Activated CD4-positive, alpha-beta T cell treated with anti-CD3 and anti-CD28 coated beads, Interleukin-2, amount 50 U/mL, for 16 hours (primary cell): Measurements from ENCODE around the gene ANKMY1.

Experiments
- DNase-seq: peaks from one replicate; pipeline ENCODE4 v3.0.0-alpha.2; 2020

ANKMY1 gene

DNA sequence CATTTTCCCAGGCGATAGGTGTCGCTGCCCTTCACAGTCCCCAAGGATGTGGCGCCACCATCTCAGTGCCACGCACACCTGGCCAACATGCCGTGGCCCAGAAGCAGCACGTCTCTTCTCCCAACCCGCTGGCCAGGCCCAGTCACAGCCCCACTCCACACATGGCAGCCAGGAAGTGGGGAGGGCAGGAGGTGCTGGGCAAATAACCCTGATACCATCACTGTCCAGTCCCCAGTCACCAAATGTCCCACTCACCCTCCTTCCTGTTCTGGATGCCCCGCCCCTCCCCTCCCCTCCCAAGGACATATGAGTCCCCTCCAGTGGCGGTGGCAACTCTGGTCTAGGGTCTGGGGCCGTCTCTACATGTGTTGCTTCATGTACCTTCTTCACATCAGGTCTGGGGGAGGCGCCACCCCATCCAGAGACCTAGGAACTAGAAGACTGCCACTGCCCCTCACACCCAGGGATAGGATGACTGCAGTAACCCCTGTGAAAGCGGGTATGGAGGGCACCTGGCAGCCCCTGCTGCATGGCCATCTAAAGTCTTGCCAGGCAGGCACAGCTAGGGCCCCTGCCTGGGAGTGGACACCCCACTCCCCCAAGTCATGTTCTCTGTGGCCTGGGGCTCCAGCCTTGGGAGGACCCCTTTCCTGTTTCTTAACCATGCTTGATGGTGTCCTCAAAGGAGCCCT lies 21.4 kb upstream of the ANKMY1 start:
- DNase-seq = no peak

DNA sequence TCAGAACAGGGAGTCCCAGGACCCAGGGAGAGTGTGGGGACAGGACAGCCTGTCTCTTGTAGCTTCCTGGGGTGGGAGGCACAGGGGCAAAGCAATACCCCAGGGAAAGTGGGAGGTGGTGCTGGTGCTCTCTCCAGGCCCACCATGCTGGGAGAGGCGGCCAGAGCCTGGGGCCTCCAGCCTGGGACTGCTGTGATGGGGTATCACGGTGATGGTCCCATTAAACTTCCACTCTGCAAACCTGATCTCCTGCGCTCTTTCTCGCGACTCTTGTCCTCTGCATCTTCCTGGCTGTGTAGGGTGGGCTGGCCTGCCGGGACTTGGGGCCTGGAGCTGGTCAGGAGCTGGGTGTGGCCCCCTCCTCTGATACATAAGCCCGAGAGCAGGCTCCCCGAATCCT lies 20.7 kb upstream of the ANKMY1 start:
- DNase-seq = no peak

DNA sequence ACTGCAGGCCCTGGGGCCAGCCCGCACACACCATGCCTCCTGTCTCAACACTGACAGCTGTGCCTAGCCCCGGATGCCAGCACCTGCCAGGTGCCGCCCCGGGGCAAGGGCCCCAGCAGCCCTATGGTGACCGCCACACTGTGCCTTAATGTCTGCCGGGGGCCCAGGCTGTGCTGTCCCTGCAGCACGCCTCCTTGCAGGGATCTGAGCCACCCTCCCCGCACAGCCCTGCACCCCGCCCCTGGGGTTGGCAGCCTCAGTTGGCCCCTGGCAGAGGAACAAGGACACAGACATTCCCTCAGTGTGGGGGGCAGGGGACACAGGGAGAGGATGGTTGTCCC lies 20.3 kb upstream of the ANKMY1 start:
- no peak for DNase-seq

DNA sequence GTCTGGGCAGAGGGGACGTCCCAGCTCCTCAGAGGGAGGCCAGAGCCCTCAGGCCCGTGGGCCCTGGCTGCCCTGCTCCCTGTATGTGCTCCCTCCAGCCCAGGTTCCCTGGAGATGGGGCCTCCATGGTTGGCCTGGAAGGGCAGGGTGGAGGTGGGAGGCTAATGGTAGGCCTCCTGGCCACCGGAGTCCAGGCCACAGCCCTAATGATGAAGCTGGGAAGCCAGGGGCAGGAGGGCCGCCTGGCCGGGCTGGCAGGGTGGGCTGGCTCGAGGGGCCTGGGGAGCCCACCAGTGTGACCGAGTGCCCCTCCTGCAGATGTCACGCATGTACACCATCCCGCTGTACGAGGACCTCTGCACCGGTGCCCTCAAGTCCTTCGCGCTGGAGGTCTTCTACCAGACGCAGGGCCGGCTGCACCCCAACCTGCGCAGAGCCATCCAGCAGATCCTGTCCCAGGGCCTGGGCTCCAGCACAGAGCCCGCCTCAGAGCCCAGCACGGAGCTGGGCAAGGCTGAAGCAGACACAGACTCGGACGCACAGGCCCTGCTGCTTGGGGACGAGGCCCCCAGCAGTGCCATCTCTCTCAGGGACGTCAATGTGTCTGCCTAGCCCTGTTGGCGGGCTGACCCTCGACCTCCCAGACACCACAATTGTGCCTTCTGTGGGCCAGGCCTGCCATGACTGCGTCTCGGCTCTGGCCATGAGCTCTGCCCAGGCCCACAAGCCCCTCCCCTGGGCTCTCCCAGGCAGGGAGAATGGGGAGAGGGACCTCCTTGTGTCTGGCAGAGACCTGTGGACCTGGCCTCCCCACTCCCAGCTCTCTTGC lies 19.7 kb upstream of the ANKMY1 start:
- no peak for DNase-seq

DNA sequence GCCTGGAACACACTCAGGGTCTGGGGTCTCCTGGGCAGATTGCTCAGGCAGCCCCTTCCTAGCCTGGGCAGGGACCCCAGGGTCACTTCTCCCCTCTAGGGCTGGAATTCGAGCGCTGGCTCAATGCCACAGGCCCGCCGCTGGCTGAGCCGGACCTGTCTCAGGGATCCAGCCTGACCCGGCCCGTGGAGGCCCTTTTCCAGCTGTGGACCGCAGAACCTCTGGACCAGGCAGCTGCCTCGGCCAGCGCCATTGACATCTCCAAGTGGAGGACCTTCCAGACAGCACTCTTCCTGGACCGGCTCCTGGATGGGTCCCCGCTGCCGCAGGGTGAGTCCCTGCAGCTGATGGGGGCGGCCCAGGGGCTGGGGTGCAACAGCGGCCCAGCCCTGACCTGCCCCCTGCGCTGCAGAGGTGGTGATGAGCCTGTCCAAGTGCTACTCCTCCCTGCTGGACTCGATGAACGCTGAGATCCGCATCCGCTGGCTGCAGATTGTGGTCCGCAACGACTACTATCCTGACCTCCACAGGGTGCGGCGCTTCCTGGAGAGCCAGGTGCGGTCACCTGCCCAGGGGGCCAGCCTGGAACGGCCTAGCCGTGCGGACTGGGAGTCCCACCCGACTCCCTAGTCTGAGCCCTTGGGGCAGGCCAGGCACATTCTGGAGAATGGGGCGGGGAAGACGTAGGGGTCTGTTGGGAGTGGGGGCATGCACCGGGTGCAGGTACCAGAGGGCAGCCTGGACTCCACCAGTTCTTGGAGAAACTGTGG lies 18.8 kb upstream of the ANKMY1 start:
- no peak for DNase-seq

DNA sequence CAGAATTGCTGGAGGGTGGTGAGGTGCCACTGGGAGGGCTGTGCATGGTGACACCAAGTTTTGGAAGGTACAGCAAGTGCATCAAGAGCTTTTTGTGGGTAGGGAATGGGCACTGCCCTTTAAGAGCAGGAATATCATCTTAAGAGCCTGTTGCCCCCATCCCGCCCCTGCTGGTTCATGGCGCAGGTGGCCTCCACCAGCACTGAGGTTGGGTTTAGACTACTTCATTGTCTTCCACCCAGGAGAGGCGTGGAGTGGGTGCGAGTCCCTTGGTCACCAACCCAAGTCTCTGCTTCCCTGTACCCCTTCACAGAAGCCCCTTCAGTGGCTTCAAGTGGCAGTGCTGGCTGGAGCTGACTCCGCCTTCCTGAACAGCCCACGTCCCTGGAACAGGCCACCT lies 18.2 kb upstream of the ANKMY1 start:
- DNase-seq = no peak

DNA sequence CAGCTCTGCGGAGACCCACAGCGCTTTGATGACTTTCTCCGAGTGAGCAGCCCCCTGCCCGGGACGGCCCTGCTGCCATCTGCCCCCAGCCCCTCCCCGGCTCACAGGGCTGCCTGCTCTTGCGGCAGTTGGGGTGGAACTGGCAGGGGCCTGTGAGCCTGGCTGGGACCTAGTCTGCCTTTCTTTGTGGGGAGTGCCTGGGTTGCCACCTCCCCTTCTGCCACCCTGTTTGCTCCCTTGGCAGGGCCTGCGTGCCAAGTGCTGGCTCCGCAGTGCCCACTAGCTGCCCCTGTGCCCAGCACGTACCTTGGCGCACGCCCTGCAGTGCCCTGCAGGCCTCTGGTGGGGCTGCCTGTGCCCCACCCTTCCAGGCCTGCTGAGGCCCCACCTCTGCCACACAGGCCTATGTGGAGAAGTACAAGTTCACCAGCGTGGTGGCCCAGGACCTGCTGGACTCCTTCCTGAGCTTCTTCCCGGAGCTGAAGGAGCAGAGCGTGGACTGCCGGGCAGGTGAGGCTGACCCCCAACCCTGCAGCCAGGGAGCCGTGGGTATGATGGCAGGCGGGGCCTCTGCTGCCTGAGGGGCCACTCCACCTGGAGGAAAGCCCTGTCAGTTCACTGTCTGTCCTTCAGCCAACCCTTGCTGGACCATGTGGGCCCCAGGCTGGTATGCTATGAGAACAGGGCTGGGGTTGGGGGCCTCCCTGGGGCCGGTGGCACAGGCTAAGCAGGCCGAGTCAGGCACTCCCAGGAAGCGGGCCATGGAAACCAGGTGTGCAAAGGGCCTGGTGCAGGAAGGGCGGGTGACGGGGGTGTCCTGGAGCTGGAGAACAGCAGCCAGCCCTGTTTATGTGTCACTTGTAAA lies 17.5 kb upstream of the ANKMY1 start:
- DNase-seq = no peak

DNA sequence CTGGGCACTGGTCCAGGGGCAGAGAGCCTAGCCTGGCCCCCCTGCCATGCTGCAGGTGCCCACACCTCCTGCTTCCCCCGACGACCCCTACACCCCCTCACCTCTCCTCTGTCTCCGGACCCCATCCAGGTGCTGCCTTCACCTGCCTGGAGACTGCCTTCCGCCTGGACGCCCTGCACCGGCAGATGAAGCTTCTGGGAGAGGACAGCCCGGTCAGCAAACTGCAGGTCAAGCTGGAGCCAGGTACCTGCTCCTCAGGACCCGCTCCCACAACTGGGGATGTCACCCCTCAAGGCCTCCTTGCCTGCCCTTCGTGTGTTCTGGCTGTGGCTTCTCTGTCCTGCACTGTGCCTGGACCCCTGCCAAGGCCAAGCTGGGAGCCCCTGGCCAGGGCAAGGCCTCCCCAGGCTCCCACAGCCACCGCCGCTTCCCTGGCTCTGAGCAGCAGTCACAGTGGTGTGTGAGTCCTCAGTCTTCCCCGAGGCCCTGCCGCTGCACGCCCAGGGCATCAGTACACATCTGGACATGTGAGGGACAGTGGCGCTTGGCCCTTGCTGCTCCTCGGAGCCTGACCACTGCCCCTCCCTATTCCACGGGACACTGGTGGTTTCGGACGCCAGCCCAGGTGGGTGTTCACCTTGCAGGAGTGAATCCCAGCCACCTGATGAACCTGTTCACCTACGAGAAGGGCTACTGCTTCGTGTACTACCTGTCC lies 16.8 kb upstream of the ANKMY1 start:
- no peak for DNase-seq

DNA sequence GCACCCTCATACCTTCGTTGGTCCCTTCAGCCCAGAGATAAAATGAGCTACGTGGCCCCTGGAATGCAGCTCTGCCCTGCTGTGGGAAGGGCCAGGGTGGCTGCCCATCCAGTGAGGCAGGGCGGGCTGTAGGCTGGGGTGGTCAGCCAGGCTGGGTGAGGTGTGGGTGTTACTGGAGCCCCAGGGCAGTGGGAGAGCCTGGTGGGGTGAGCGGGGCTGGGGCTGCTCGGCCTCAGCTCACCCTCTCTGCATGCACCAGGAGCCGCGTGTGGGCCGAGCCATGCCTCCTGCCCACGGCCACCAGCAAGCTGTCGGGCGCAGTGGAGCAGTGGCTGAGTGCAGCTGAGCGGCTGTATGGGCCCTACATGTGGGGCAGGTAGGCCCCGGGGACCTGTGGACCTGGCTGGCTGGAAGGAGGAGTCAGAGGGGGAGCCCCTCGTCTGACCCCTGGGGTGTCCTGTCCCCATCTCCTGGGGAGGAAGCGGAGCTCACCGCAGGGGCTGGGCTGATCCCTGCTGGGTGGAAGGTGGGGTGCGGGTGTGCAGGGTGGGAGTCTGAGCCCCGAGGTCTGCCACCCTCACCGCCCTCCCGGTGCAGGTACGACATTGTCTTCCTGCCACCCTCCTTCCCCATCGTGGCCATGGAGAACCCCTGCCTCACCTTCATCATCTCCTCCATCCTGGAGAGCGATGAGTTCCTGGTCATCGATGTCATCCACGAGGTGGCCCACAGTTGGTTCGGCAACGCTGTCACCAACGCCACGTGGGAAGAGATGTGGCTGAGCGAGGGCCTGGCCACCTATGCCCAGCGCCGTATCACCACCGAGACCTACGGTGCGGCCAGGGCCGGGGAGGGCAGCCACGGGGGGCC lies 16.0 kb upstream of the ANKMY1 start:
- DNase-seq = no peak

DNA sequence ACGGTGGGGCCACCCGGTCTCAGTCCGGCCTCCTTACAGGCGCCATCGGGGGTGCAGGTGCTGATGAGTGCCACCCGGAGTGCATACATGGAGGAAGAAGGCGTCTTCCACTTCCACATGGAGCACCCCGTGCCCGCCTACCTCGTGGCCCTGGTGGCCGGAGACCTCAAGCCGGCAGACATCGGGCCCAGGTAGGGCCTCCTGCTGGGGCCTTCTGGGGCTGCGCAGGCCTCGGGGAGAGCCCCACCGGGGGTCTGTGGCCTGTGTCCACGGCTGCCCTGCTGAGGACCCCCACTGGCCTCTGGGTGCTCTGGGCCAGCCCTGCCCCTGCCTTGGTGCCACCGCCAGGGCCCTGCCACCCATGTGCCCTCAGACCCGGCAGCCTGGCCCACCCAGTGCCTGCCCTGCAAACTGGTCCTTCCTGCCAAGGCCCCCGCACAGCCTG lies 15.3 kb upstream of the ANKMY1 start:
- no peak for DNase-seq

DNA sequence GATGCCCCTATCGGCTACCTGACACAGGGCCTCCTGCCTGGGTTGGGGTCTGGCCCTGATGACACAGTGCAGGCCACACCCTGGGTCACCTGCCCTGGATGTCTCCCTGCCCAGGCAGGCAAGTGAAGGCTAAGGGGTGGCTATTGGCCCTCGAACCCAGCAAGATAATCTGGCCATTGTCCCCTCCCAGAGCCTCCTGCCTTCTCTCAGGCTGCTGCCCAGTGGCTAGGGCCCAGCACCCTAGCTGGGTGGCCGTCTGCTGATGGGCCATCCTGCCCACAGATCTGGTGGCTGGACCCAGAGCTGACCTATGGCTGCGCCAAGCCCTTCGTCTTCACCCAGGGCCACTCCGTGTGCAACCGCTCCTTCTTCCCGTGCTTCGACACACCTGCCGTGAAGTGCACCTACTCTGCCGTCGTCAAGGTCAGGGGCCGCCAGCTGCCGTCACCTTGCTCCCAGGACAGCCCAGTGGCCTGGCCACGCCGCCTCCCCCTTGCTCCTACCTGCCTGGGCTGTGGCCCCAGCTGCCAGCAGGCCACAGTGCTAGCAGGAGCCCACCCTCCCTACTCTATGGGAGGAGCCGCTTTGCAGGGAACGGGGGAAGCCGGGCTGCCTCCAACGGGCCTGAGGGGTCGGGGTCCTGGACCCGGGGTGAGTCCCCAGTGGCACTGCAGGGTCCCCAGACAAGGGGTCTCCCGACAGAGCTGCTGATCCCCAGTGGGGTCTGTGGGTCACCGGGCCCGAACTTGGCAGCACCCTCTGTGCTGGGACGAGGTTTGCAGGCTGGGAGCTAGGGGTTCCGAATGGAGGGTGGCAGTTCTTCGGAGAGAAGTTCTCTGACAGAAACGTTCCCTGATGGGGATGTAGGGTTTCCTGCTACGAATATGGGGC lies 14.6 kb upstream of the ANKMY1 start:
- DNase-seq = no peak

DNA sequence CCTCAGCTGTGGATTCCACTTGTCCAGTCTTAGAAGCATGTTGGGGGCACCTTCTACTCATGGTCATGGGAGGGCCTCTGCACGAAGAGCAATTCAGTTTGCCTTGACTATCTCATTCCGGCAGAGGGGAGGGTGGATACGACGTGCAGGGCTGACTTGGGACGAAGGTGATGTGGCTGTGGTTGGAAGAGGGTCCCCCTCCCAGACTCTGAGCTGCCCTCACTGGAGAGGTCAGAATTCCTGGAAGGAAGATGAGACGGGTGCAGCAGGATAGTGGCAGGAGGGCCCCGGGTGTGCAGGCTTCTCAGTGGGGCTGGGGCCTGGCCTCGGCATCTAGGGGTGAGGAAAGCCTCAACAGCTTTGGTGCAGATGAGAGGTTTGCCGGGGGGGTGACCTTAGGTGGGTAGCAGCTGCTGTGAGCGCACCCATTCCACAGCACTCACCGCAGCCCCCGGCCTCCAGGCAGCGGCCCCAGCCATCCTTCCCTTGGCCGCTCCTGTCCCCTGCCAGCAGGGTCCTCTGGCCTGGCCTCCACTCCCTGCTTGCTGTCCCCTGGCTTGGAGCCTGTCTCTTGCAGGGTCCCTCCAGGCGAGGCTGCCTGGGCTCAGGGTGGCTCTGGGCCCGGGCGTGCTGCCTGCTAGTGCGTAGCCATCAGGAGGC lies 13.7 kb upstream of the ANKMY1 start:
- DNase-seq = no peak

DNA sequence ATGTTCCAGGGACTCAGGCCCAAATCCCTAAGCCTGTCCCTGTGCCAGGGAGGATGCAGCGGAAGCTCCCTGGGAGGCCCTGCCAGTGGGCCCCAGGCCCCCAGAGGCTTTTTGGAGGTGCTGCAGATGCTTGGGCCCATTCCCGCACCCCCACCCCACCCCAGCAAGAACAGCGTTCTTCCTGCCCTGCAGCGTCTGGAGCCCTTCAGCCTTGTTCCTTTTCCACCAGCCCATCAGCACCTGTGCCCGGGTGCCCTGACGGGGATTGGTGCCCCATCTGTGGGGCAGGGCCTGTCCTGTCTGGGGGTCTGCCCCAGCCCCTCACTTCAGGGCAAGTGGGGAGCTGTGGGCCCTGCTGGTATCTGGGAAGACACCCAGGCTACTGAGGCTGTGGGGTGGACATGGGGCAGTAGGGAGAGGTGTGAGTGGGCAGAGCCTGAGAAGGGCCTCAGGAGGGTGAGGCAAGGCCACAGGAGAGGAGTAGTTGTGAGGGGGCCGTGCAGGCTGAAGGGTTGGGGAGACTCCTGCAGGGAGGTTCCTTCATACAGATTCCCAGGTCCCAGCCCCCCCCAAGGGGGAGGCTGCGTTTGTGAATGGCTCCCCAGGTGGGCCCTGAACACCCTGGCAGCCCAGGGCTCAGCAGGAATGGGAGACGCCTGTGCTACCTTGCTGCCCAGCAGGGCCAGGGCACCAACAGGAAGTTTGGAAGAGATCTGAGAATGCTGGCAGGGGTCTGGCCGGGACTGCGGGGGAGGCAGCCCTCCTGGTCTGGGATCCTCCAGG lies 12.9 kb upstream of the ANKMY1 start:
- DNase-seq = no peak

DNA sequence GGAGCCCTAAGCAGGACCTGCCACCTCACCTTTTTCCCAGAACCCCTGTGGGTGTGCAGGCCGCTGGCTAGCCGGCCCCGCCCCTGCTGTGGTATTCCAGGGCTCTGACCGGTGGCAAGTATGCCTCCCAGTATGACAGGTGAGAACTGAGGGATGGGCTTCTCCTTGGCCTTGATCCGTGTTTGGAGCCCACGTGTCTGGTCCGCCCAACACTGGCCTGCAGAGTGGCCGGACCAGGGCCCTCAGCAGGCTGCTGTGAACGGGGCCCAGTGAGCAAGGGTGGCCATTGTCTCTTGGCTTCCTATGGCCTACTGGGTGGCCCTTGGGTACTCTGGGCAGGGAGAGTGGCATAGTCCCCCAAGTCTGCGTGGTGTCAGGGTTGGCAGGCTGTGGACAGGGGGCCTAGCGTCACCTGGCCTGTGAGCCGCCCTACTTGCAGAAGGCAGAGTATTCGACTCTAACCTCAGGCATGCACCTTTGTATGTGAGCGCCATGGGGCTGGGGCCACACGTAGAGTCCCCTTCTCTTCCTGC lies 12.3 kb upstream of the ANKMY1 start:
- no peak for DNase-seq

DNA sequence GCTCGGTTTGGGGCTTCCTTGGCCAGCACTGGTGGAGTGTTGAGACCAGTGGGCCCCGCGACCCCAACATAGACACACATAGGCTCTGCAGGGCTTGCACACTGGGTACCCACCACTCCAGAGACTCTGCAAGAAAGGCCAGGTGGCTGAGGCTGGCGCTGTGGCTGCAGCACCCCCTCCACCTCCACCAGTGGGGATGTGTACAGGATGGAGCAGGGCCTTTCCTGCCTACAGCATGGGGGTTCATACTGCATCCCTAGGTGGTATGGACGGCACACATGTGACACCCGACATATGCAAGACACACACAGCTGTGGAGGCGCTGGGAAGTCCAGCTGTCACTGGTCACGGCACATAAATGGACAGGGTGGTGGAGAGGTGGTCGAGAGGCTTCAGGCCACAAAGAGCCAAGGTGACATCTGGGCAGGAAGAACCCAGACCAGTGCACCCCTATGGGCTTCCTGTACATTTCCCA lies 11.8 kb upstream of the ANKMY1 start:
- no peak for DNase-seq

DNA sequence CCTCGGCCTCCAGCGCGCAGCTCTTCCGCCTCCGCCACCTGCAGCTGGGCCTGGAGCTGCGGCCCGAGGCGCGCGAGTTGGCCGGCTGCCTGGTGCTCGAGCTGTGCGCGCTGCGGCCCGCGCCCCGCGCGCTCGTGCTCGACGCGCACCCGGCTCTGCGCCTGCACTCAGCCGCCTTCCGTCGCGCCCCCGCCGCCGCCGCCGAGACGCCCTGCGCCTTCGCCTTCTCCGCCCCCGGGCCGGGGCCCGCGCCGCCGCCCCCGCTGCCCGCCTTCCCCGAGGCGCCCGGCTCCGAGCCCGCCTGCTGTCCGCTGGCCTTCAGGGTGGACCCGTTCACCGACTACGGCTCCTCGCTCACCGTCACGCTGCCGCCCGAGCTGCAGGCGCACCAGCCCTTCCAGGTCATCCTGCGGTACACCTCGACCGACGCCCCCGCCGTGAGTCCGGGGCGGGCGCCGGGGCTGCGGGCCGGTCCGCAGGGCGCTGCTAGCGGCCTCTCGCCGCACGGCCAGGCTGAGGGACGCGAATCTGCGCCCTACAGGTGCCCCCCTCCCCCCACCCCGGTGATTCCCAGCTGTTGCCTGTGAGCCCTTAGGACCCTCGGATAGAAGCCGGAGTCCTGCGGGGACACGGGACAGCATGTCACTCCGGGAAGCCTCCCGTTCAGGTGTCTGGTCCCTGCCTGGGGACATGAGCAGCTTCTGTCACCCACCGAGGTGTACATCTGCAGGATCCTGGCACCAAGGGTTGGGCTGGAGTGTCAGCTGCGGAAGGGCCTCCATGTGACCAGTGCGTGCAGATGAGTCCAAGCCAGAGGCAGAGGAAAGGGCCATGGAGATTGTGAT lies 11.1 kb upstream of the ANKMY1 start:
- DNase-seq = peak; percentile 33
